Sigmoid colon (tissue), 7 donors: ENCODE measurements around the gene SLC22A25. TPM values are rescaled to one million over a fixed set of nuclear protein-coding genes. Genes with fewer than 3 reads are reported as not detected.
"Not testable (repeated sequence)": the region's sequence is repeated elsewhere in the genome, so short reads cannot be mapped to it uniquely, and the experiment has no call there.

Source experiments
- DNase-seq: peaks from one replicate; pipeline ENCODE4 v3.0.0-alpha.2; 2019
- H3K27ac ChIP-seq, 4 donors: fragments of 200-600 bp; sonication (generic); one replicate each; pipeline ENCODE4 v1.5.1; 2016 to 2019; ENCODE audit warnings: mild to moderate bottlenecking in 1 of 4
- H3K27me3 ChIP-seq, 3 donors: fragments of 200-600 bp; sonication (generic); one replicate each; pipeline ENCODE4 v1.5.1; 2019; ENCODE audit warnings: mild to moderate bottlenecking in 1 of 3
- H3K36me3 ChIP-seq, 4 donors: fragments of 200-600 bp; sonication (generic); one replicate each; pipeline ENCODE4 v1.5.1; 2016 to 2019
- H3K4me1 ChIP-seq, 4 donors: fragments of 200-600 bp; sonication (generic); one replicate each; pipeline ENCODE4 v1.5.1; 2017 to 2019
- H3K4me3 ChIP-seq, 4 donors: fragments of 200-600 bp; sonication (generic); one replicate each; pipeline ENCODE4 v1.5.1; 2017 to 2019; ENCODE audit warnings: mild to moderate bottlenecking in 2 of 4, moderate library complexity in 1 of 4
- H3K9me3 ChIP-seq, 4 donors: fragments of 200-600 bp in 3 of 4; sonication (generic) in 3 of 4; one replicate each; pipeline versions ENCODE4 v1.5.1 to v1.6.1; 2013 to 2019
- CTCF ChIP-seq, 4 experiments: fragments of 450-650 bp in 3 of 4; fragments of 200-600 bp in 1 of 4; IDR thresholded peaks; one replicate each; pipeline ENCODE4 v1.5.1; 2016 to 2019; ENCODE audit warnings: antibody characterized with exemption in 4 of 4, mild to moderate bottlenecking in 3 of 4, moderate library complexity in 2 of 4
- EP300 ChIP-seq, 4 donors: sonication (generic); formaldehyde crosslinking; IDR thresholded peaks; one replicate each; pipeline ENCODE4 v1.6.1; 2017; ENCODE audit warnings: antibody characterized with exemption in 4 of 4
- POLR2A ChIP-seq, 2 donors: fragments of 450-650 bp; IDR thresholded peaks; one replicate each; pipeline ENCODE4 v1.6.1; 2016; ENCODE audit warnings: antibody characterized with exemption in 2 of 2, mild to moderate bottlenecking in 2 of 2, moderate library complexity in 2 of 2
- POLR2AphosphoS5 ChIP-seq, 4 donors: sonication (generic); formaldehyde crosslinking; IDR thresholded peaks; one replicate each; pipeline ENCODE4 v1.6.1; 2017; ENCODE audit warnings: antibody characterized with exemption in 4 of 4
- WGBS, 2 donors: extraction: QIAGEN DNeasy Blood & Tissue Kit; methylation state at CpG; one replicate each; pipeline ENCODE4 v1.1.7; 2013; 5-methylcytosine and 5-hydroxymethylcytosine counted together
- intact Hi-C: fragments of 100-400 bp; cut with DNase I; formaldehyde crosslinking; loops from one replicate; pipeline ENCODE4 v1.15.1; 2023
- polyA plus RNA-seq, 3 donors: library from polyadenylated mRNA; stranded (reverse); fragments of 200-250 nt; gene quantifications; one replicate each; pipeline ENCODE4 v1.2.3, GENCODE V29; 2013
- total RNA-seq, 4 donors: library from RNA; depleted of rRNA; stranded (reverse); fragments of >200 nt; gene quantifications; one replicate each; pipeline ENCODE4 v1.1.0, GENCODE V29; 2016
- donor health status: healthy with polysubstance abuse.
- donor health status: Bipolar disorder and iron deficiency.
- donor health status: healthy.

Gene SLC22A25
- total and polyA plus RNA-seq, 7 donors: not detected

GRCh38 chr11:63235471-63236461 lies 7.6 kb downstream of the SLC22A25 start:
- WGBS, 2 donors: 72 to 81% methylated on average over 7 to 8 of the region's 8 CpGs
- intact Hi-C loops, H3K9me3 ChIP-seq, H3K27me3 ChIP-seq, H3K36me3 ChIP-seq, H3K4me3 ChIP-seq, DNase-seq, H3K27ac ChIP-seq, H3K4me1 ChIP-seq: not testable (repeated sequence)

GRCh38 chr11:63229815-63230214 lies 13.6 kb downstream of the SLC22A25 start:
- Histone ChIP-seq H3K4me3 (no peak overlapping the region), H3K4me1 (no peaks in the 10 kb centered on the region), H3K9me3 (no peaks in the 10 kb centered on the region), H3K27ac (no peak overlapping the region), H3K27me3 (no peaks in the 10 kb centered on the region), H3K36me3 (no peaks in the 10 kb centered on the region)
- TF ChIP-seq POLR2A (IDR thresholded peaks at IDR 0.05) (no peak), POLR2AphosphoS5 (IDR thresholded peaks at IDR 0.05) (no peak), EP300 (IDR thresholded peaks at IDR 0.05) (no peak), CTCF (IDR thresholded peaks at IDR 0.05) (no peak)
- intact Hi-C loops: no loop called here
- 7 to 43% methylated on average over 1 of the region's 1 CpG for WGBS, 2 donors
- DNase-seq: no peak

- TF ChIP-seq CTCF (IDR thresholded peaks at IDR 0.05) (no peak), POLR2A (IDR thresholded peaks at IDR 0.05) (no peak), POLR2AphosphoS5 (IDR thresholded peaks at IDR 0.05) (no peak), EP300 (IDR thresholded peaks at IDR 0.05) (no peak)
- H3K27me3 ChIP-seq: no peaks in the 10 kb centered on the region
- no peak for DNase-seq
- intact Hi-C loops: no loop called here
- no peak overlapping the region for H3K4me3 ChIP-seq
- H3K4me1 ChIP-seq: no peaks in the 10 kb centered on the region
- no peak overlapping the region for H3K27ac ChIP-seq
- 82 to 87% methylated on average over 2 of the region's 2 CpGs for WGBS, 2 donors
- peaks cover 0 to 1% (median 0%) of the 10 kb centered on the region in 4 donors for H3K9me3 ChIP-seq
- H3K36me3 ChIP-seq: no peaks in the 10 kb centered on the region
These were observed 15.8 kb downstream of the SLC22A25 start for GRCh38 chr11:63227521-63228107.

- Histone ChIP-seq H3K36me3 (no peaks in the 10 kb centered on the region), H3K4me1 (no peaks in the 10 kb centered on the region), H3K27me3 (no peaks in the 10 kb centered on the region), H3K27ac (no peak overlapping the region), H3K4me3 (no peak overlapping the region), H3K9me3 (peaks cover 0 to 3% (median 0%) of the 10 kb centered on the region in 4 donors)
- no peak for DNase-seq
- TF ChIP-seq POLR2AphosphoS5 (IDR thresholded peaks at IDR 0.05) (no peak), CTCF (IDR thresholded peaks at IDR 0.05) (no peak), POLR2A (IDR thresholded peaks at IDR 0.05) (no peak), EP300 (IDR thresholded peaks at IDR 0.05) (no peak)
- WGBS, 2 donors: 88 to 92% methylated on average over 1 of the region's 1 CpG
- intact Hi-C loops: no loop called here
These were observed 16.8 kb downstream of the SLC22A25 start for GRCh38 chr11:63226488-63227114.

- Histone ChIP-seq H3K27ac (no peak overlapping the region), H3K27me3 (no peaks in the 10 kb centered on the region), H3K36me3 (no peaks in the 10 kb centered on the region), H3K9me3 (no peaks in the 10 kb centered on the region), H3K4me1 (no peaks in the 10 kb centered on the region), H3K4me3 (no peak overlapping the region)
- 57 to 79% methylated on average over 4 of the region's 4 CpGs for WGBS, 2 donors
- DNase-seq: no peak
- intact Hi-C loops: no loop called here
- no peak for TF ChIP-seq CTCF (IDR thresholded peaks at IDR 0.05)
These were observed 29.3 kb downstream of the SLC22A25 start for GRCh38 chr11:63214093-63214492.
